NCI-H748 (cell line): ENCODE measurements around the gene C18orf32.
"Not testable (repeated sequence)": the region's sequence is repeated elsewhere in the genome, so short reads cannot be mapped to it uniquely, and the experiment has no call there.

Experiments
- DNase-seq: peaks from one replicate; lab custom pipeline; 2025; ENCODE audit not compliant: unreplicated experiment; lab: John Stamatoyannopoulos, UW

The C18orf32 gene

GRCh38 chr18:49503931-49504330 lies 16.9 kb upstream of the C18orf32 start:
- no peak for DNase-seq

- DNase-seq: no peak
Observed at GRCh38 chr18:49500201-49500921, 13.3 kb upstream of the C18orf32 start.

GRCh38 chr18:49499046-49499637 lies 12.1 kb upstream of the C18orf32 start:
- DNase-seq: no peak

- no peak for DNase-seq
Observed at GRCh38 chr18:49495480-49495879, 8.4 kb upstream of the C18orf32 start.

GRCh38 chr18:49495076-49495475 lies 8.0 kb upstream of the C18orf32 start:
- no peak for DNase-seq

- no peak for DNase-seq
Observed at GRCh38 chr18:49494660-49495059, 7.6 kb upstream of the C18orf32 start.

GRCh38 chr18:49492694-49493033 lies 5.6 kb upstream of the C18orf32 start:
- DNase-seq: peak; percentile 43

- peak; percentile 99 for DNase-seq
Observed at GRCh38 chr18:49491857-49492693, 5.0 kb upstream of the C18orf32 start, which contains the start of gene RPL17. Gene RPL17 (minus strand): TSS chr18:49492465.

- no peak for DNase-seq
Observed at GRCh38 chr18:49491534-49491856, 4.5 kb upstream of the C18orf32 start.

- no peak for DNase-seq
Observed at GRCh38 chr18:49490246-49490762, 3.3 kb upstream of the C18orf32 start.

- DNase-seq: no peak
Observed at GRCh38 chr18:49487711-49488310, 777 bp upstream of the C18orf32 start.

GRCh38 chr18:49486606-49486952 lies 455 bp downstream of the C18orf32 start:
- peak; percentile 64 for DNase-seq

- no peak for DNase-seq
Observed at GRCh38 chr18:49486134-49486533, 900 bp downstream of the C18orf32 start.

- no peak for DNase-seq
Observed at GRCh38 chr18:49483198-49483597, 3.8 kb downstream of the C18orf32 start.

- no peak for DNase-seq
Observed at GRCh38 chr18:49481907-49482306, 5.1 kb downstream of the C18orf32 start.

- no peak for DNase-seq
Observed at GRCh38 chr18:49481317-49481716, 5.7 kb downstream of the C18orf32 start.

GRCh38 chr18:49479381-49480137 lies 7.5 kb downstream of the C18orf32 start:
- no peak for DNase-seq

GRCh38 chr18:49476664-49477411 lies 10.2 kb downstream of the C18orf32 start:
- DNase-seq: no peak

- not testable (repeated sequence) for DNase-seq
Observed at GRCh38 chr18:49474935-49475334, 12.1 kb downstream of the C18orf32 start.

- DNase-seq: no peak
Observed at GRCh38 chr18:49473721-49474120, 13.3 kb downstream of the C18orf32 start.
